RPMI7951 (cell line): ENCODE data around the gene S1PR3. TPM values are rescaled to one million over a fixed set of nuclear protein-coding genes. Genes with fewer than 3 reads are reported as not detected.

Experiments used
- DNase-seq: peaks from one replicate; pipeline ENCODE4 v3.0.0-alpha.2; 2012; ENCODE audit warnings: low read depth
- total RNA-seq: library from RNA; depleted of rRNA; stranded (reverse); fragments of >200 nt; shearing (Covaris generic); gene quantifications from 2 replicates; pipeline ENCODE4 v1.2.3, GENCODE V29; 2014

S1PR3 gene
- total RNA-seq, 1 experiment from 2014 or later = 16.8 TPM

- DNase-seq = no peak
These were observed 17.7 kb downstream of the S1PR3 start for GRCh38 chr9:89008744-89009545.

- DNase-seq = no peak
These were observed 18.2 kb downstream of the S1PR3 start for GRCh38 chr9:89009546-89009840.

GRCh38 chr9:89010056-89010455 lies 18.8 kb downstream of the S1PR3 start:
- DNase-seq = no peak

- DNase-seq = no peak
These were observed 19.4 kb downstream of the S1PR3 start for GRCh38 chr9:89010526-89011111.

- DNase-seq = no peak
These were observed 20.4 kb downstream of the S1PR3 start for GRCh38 chr9:89011683-89012082.

GRCh38 chr9:89012294-89013042 lies 21.2 kb downstream of the S1PR3 start:
- DNase-seq = no peak

- no peak for DNase-seq
These were observed 22.4 kb downstream of the S1PR3 start for GRCh38 chr9:89013660-89014059.

GRCh38 chr9:89014153-89014552 lies 22.9 kb downstream of the S1PR3 start:
- no peak for DNase-seq

- no peak for DNase-seq
These were observed 24.1 kb downstream of the S1PR3 start for GRCh38 chr9:89015336-89015735.

GRCh38 chr9:89020754-89021153 lies 29.5 kb downstream of the S1PR3 start:
- no peak for DNase-seq

GRCh38 chr9:89021154-89021803 lies 30.0 kb downstream of the S1PR3 start:
- DNase-seq = peak; percentile 93

- DNase-seq = peak; percentile 81
These were observed 30.9 kb downstream of the S1PR3 start for GRCh38 chr9:89022001-89022759.

GRCh38 chr9:89022902-89023301 lies 31.6 kb downstream of the S1PR3 start:
- DNase-seq = peak; percentile 69

GRCh38 chr9:89023740-89024139 lies 32.5 kb downstream of the S1PR3 start:
- no peak for DNase-seq

- no peak for DNase-seq
These were observed 33.5 kb downstream of the S1PR3 start for GRCh38 chr9:89024727-89025126.

- no peak for DNase-seq
These were observed 34.3 kb downstream of the S1PR3 start for GRCh38 chr9:89025553-89025952.

GRCh38 chr9:89026876-89027275 lies 35.6 kb downstream of the S1PR3 start:
- DNase-seq = no peak

- no peak for DNase-seq
These were observed 38.5 kb downstream of the S1PR3 start for GRCh38 chr9:89029788-89030187.

- DNase-seq = no peak
These were observed 40.9 kb downstream of the S1PR3 start for GRCh38 chr9:89032173-89032572.

- no peak for DNase-seq
These were observed 41.4 kb downstream of the S1PR3 start for GRCh38 chr9:89032661-89033060.

GRCh38 chr9:89036383-89036782 lies 45.1 kb downstream of the S1PR3 start:
- peak; percentile 91 for DNase-seq

- no peak for DNase-seq
These were observed 45.6 kb downstream of the S1PR3 start for GRCh38 chr9:89036891-89037290.
